ENCODE measurements around the gene TAF3.
"Not testable (repeated sequence)": the region's sequence is repeated elsewhere in the genome, so short reads cannot be mapped to it uniquely, and the experiment has no call there.

TAF3 gene

DNA sequence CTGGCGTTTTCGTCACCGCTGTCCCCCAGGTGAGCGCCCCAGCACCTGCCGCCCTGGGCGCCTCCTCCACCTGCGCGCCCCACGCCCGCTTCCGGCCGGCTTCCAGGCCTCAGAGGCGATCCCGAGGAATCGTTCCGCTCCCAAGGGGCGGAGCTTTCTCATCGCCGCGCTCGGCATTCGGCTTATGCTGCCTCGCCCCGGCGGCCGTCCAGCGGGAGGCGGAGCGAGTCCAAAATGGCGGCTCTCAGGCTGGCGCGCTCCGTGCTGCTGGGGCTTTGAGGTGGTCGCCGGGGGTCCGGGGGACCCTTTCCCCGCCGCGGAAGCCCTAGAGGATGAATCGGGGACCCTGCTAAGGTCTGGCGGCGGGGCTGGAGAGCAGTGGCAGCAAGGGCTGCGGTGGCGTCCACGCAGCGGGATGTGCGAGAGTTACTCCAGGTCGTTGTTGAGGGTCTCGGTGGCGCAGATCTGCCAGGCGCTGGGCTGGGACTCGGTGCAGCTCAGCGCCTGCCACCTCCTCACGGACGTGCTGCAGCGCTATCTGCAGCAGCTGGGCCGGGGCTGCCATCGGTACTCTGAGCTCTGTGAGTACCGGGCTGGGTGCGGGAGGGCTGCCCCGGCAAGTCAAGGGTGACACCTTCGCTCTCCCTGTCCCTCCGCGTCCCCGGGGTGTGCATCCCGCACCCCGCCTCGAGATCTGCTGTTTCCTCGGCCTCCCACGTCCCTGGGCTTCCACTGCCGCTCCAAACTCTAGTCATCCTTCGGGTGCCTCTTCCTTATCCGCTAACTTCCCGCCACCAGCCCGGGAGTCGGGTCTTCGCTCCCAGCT, at the start of gene TAF3:
TSS of gene TAF3 (plus strand) at position 211 of the 826 bp plus-strand sequence. CDS start at position 416, 205 bp downstream.
- peak; percentile 15 for DNase-seq

- DNase-seq: no peak
These were observed 44.2 kb upstream of the TAF3 start for GRCh38 chr10:7773845-7774801.

GRCh38 chr10:7776777-7777176, 41.5 kb upstream of the TAF3 start:
- no peak for DNase-seq

DNA sequence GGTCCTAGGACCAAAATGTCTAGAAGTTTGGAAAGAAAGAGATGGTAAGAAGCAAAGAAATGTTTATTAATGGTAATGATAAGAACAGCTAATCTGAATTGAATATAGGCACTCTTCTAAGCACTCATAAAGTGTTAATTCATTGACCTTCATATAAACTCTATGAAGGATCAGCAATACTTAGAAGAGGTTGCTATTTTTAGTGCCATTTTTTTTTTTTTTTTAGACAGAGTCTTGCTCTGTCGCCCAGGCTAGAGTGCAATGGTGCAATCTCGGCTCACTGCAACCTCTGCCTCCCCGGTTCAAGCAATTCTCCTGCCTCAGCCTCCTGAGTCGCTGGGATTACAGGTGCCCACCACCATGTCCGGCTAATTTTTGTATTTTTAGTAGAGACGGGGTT, 36.1 kb upstream of the TAF3 start:
- DNase-seq: not testable (repeated sequence)

- no peak for DNase-seq
These were observed 31.9 kb upstream of the TAF3 start for GRCh38 chr10:7786430-7786829.

- no peak for DNase-seq
These were observed 31.0 kb upstream of the TAF3 start for GRCh38 chr10:7787150-7787856.

DNA sequence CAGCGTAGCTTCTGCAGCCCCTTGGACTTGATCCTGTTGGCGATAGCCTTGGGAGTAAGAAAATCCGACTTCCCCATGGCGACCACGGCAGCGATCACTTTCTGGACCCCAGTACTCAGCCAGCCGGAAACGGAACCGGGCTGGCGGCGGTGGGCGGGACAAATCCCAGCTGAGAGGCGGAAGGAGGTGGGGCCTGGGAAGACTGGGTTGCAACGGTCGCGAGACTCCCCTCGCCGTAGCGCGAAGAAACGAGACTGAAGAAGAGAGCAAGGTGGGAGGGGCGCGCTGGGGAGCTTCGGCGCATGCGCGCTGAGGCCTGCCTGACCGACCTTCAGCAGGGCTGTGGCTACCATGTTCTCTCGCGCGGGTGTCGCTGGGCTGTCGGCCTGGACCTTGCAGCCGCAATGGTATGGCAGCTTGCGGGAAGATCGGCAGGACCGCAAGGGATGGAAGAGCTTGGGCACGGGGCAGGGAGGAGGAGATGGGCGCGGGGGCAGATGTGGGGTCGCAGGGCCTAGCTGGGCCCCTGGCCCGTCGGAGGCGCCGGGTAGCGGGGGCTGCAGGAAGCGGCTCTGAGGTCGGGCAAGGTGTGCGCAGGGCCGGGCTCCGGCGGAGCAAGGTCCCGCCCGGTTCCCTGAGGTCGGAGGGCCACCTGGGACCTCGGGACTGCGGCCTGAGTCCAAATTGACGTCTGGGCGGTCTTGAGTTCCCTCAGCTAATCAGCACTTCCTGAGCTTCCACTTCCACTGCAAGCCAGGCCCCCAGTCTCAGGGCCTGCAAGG, 30.3 kb upstream of the TAF3 start, which contains the start of the genes ATP5F1C and KIN:
TSS of gene ATP5F1C (plus strand) at position 321 of the 782 bp plus-strand sequence. CDS start at position 352, 31 bp downstream.
TSS of gene KIN (minus strand) at position 137 of the 782 bp plus-strand sequence. CDS start at position 77, 60 bp downstream.
- DNase-seq: peak; percentile 82

DNA sequence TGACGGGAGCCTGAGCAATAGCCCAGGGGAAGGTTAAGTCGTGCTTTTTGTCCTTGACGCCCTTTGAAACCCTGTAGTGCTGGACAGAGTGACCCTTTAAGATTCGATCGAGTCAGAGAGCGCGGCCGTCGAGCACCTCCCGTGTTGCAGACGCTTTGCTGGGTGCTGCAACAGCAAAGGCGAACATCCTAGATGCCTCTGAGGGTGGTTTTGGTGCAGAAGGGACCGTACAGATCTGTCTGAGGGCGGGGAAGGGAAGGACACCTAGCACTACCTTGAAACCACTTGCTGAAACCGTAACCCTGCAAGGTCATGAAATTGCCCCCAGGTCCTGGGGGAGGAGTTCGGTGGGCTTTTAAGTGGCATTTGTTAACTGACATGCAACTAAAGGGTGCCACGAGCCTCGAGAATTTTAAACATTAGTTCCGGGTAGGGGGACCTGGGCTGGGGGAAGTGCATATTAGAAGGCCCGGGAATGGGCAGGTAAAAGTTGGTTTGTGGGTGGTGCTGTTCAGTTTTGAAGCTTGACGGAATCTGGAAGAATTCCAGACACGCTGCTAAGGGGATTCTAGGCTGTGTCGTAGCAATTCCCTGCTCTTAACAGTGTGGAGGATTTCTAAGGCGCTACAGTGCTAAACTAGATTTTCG, 29.5 kb upstream of the TAF3 start:
- no peak for DNase-seq

GRCh38 chr10:7789390-7789789, 28.9 kb upstream of the TAF3 start:
- DNase-seq: no peak

- no peak for DNase-seq
These were observed 25.8 kb upstream of the TAF3 start for GRCh38 chr10:7792541-7792940.

- DNase-seq: no peak
These were observed 23.9 kb upstream of the TAF3 start for GRCh38 chr10:7794251-7795026.

GRCh38 chr10:7795605-7796004, 22.7 kb upstream of the TAF3 start:
- DNase-seq: no peak

DNA sequence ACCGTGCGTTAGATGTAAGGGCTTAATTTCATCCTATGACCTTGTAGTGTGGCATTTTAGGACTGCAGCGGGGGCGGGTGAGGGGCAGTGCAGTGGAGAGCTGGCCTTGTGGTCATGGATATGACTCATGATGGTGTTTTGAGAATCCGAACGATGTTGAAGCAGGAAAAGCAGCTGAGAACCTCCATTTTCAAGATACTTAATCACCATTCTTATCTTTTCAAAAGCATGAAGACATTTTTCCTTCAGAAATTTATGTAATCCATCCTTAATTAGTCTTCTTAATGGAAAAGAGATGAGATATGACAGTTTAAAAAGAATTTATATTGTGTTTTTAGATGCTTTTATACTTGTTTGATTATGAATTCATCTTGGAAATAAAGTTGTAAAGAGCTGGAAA, 20.7 kb upstream of the TAF3 start:
- no peak for DNase-seq

- DNase-seq: no peak
These were observed 15.7 kb upstream of the TAF3 start for GRCh38 chr10:7802606-7803005.

DNA sequence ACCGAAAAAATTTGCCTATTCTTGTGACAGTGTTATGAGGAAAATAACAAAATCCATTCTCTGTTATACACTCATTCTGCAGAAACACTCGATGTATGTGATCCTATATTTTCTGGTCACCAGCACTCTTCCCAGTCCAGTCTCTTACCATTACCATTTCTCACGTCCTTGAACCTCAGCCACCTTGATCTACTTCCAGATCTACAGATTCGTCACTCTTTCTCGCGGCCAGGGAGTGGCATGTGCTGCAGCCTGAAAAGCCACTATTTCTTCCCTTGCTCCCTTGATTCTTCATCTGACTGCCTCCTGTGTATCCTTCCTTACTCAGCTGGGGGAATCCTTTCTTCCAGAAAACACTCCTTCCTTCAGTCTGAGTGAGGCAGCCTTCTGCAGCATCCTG, 14.1 kb upstream of the TAF3 start:
- no peak for DNase-seq

- no peak for DNase-seq
These were observed 13.6 kb upstream of the TAF3 start for GRCh38 chr10:7804741-7805140.

DNA sequence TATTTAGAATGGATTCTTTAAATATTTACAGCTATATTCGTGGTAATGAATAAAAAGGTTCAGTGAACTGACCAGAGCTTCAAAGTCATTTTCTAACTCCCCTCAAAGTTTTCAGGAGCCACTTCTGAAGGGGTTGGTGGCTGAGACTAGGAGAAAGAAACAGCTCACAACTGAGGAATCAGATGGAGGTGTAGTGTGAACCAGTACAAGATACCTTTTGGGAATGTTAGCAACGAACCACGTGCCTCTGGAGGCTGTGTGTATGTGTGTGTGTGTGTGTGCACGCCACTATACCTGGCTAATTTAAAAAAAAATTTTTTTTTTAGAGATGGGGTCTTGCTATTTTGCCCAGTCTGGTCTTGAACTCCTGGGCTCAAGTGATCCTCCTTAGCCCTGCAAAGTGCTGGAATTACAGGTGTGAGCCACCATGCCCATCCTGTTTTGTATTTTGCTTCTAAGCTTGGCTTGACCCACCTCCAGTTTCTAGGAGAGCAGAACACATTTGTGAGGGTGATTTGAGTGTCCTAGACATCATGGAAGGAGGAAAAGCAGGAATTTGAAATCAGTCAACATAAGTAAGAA, 9.5 kb upstream of the TAF3 start:
- DNase-seq: no peak

DNA sequence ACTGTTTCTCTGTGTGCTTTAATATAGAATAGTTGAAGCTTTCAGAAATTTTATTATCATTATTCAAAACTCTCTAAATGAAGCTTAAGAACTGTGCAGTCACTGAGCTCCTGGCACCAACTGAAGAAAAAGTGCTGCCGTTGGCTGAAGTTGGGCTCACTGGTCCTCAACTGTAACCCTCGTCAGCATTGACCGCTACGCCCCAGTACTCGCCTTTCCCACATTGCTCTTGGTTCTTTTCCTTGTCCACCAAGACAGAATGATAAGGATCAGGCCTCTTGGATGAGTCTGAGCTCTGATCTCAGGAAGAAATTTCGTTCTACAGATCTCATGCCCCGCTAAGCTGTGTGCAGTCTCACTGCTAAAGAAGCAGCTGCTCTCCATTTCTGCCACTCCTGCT, 7.9 kb upstream of the TAF3 start:
- DNase-seq: no peak

- DNase-seq: no peak
These were observed 7.3 kb upstream of the TAF3 start for GRCh38 chr10:7811000-7811399.

- not testable (repeated sequence) for DNase-seq
These were observed 6.6 kb upstream of the TAF3 start for GRCh38 chr10:7811743-7812142.
